Measurements from ENCODE around the gene EXOC4.

DNA sequence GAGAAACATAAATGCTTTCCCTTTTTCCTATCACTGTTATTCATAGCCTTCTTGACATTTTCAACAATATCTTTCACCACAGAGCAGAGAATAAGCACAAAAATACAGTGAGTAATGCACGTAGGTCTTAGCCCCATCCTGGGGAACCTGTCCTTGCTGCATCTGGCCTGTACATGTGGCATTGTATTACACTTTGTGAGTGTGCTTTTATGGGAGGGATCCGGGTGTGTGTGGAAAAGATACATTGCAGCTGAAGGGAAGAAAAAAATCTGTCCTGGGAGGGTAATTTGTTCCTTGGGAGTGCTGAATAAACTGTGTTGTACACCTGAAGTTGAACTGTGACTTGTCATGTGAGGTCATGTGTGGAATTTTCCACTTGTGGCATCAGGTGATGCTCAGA, 451.6 kb downstream of the EXOC4 start:
- TF ChIP-seq, protein P1, sequence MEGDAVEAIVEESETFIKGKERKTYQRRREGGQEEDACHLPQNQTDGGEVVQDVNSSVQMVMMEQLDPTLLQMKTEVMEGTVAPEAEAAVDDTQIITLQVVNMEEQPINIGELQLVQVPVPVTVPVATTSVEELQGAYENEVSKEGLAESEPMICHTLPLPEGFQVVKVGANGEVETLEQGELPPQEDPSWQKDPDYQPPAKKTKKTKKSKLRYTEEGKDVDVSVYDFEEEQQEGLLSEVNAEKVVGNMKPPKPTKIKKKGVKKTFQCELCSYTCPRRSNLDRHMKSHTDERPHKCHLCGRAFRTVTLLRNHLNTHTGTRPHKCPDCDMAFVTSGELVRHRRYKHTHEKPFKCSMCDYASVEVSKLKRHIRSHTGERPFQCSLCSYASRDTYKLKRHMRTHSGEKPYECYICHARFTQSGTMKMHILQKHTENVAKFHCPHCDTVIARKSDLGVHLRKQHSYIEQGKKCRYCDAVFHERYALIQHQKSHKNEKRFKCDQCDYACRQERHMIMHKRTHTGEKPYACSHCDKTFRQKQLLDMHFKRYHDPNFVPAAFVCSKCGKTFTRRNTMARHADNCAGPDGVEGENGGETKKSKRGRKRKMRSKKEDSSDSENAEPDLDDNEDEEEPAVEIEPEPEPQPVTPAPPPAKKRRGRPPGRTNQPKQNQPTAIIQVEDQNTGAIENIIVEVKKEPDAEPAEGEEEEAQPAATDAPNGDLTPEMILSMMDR (IDR thresholded peaks at IDR 0.05) = no peak
- TF ChIP-seq POLR2A (IDR thresholded peaks at IDR 0.05) = no peak

All from sigmoid colon (tissue), 3 donors.